Stimulated activated CD4-positive, alpha-beta T cell treated with anti-CD3 and anti-CD28 coated beads, Interleukin-4, amount 100 ng/mL, for 48 hours (primary cell): ENCODE results near the gene PCYT1A.
"Not testable (repeated sequence)": the region's sequence is repeated elsewhere in the genome, so short reads cannot be mapped to it uniquely, and the experiment has no call there.

Source experiments
- DNase-seq, 2 donors: peaks; one replicate each; pipeline ENCODE4 v3.0.0-alpha.2; 2020; ENCODE audit warnings: low read depth in 2 of 2

PCYT1A gene

GRCh38 chr3:196192524-196193051 is 94.9 kb downstream of the PCYT1A start:
- DNase-seq, result no peak

GRCh38 chr3:196192036-196192523 is 95.4 kb downstream of the PCYT1A start:
- peak in 1 of 2 donors; percentile 43 for DNase-seq

GRCh38 chr3:196189566-196190347 is 97.8 kb downstream of the PCYT1A start:
- no peak for DNase-seq

GRCh38 chr3:196186651-196187573 is 100.6 kb downstream of the PCYT1A start:
- DNase-seq, result no peak

GRCh38 chr3:196184881-196185280 is 102.6 kb downstream of the PCYT1A start:
- DNase-seq, result no peak

- DNase-seq, result not testable (repeated sequence)
Measured at GRCh38 chr3:196184169-196184432, 103.4 kb downstream of the PCYT1A start.

GRCh38 chr3:196181127-196181546 is 106.4 kb downstream of the PCYT1A start:
- no peak for DNase-seq

- DNase-seq, result no peak
Measured at GRCh38 chr3:196180346-196180745, 107.2 kb downstream of the PCYT1A start.
